ENCODE results near the gene PLEKHG5.
"Not testable (repeated sequence)": the region's sequence is repeated elsewhere in the genome, so short reads cannot be mapped to it uniquely, and the experiment has no call there.

The PLEKHG5 gene

DNA sequence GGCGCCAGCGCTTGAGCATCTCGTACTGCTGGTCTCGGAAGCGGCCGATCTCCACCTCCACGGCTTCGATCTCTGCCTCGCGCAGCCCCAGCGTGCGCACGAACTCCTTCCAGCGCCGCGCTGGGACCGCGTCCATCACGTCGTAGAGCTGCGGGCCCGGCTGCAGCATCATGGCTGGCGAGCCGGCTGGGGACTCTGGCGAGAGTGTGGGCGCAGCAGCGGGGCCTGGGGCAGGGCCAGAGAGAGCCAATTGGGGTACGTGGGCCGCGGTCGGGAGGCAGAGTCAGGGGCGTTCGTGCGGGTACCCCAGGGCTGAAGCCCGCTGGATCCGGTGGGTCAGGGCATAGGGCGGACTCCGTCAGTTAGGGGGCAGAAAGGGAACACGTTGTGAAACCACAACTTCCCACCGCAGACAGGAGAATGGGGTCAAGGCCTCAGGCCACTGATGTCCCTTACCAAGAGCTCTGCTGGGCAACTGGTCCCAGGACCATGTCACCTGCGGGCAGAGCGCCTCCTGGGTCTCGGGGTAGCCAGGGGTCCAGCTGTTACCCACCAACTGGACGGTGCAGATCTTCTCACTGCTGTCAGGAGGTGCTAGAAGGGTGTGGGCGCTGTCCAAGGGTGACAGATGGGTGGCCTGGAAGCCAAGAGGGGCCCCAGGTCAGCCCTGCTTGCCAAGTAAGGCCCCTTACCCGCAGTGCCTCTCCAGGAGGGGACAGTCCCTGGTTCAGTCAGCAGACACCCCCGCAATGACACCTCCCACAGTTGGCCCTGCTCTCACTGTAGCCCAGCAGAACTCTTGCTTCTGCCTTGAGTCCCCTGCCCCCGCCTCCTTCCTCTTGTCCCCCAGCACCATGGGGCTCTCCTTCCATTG is 29.7 kb downstream of the PLEKHG5 start:
- no peak for DNase-seq

DNA sequence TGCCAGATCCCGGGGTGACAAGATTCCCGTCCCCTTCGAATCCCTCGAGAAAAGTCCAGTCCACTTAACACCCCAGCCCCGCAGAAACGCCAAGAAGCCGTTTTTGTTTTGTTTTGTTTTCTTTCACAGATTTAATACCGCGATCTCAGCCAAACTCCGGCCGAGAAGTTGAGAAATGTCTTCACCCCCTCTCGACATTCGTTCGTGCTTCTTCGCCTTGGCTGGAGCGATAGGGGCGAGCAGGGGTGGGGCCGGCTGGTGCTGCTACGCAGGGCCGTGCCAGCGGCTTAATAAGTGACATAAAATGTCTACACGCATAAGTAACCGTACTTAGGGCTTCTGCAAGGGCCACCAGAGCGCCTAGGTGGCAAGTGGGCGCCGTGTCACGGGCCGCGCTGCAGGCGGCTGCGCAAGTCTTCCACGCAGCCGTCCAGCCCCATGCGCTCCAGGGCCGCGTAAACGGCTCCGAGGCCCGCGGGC is 30.4 kb downstream of the PLEKHG5 start:
- DNase-seq: no peak

DNA sequence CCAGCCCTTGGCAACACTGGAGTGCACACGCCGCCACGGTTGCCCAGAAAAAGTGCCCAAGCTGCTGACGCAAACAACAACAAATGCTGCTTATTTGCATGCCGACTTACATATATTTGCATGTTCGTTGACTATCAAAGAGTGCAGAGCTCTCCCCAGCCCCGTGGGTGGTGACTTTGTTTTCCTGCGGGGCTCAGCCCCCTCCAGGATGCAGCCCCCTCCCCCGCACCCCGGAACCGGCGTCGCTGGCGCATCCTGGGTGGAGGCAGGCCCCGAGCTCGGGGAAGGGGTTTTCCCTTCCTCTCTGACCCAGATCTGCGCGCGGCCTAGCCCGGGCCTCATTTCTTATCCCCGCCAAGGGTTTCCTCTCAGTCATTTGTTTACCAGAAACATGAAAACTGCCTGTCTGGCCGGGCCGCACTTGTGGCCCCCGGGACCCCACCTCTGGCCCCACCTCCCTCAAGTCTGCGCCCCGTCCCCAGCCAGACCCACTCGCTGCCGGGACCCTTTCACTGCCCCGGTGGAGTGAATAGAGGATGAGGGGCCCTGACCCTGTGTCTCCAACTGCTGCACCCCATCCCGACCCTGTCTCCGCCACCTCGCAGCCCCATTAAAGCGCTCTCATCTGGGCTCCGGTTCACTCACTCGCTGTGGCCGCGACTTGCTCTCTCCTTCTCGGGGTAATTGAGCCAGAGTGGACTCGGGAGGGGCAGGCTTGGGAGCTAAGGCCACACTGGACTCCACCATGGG is 31.0 kb downstream of the PLEKHG5 start:
- DNase-seq: peak; percentile 83

DNA sequence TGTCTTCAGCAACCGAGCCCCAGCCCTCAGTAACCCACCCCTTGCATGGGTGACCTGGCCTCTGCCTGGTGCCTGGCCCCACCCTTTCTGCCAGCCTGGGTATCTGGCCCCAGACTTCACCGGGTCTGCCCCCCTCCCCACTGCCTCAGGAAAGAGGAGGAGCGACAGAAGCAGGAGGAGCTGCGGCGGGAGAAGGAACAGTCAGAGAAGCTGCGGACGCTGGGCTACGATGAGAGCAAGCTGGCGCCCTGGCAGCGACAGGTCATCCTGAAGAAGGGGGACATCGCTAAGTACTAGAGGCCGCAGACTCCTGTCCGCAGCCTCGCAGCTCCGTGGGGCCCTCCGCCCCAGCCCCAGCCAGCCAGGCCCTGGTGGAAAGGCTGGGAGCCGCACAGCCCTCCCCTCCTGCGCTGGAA is 31.6 kb downstream of the PLEKHG5 start:
- peak; percentile 37 for DNase-seq

DNA sequence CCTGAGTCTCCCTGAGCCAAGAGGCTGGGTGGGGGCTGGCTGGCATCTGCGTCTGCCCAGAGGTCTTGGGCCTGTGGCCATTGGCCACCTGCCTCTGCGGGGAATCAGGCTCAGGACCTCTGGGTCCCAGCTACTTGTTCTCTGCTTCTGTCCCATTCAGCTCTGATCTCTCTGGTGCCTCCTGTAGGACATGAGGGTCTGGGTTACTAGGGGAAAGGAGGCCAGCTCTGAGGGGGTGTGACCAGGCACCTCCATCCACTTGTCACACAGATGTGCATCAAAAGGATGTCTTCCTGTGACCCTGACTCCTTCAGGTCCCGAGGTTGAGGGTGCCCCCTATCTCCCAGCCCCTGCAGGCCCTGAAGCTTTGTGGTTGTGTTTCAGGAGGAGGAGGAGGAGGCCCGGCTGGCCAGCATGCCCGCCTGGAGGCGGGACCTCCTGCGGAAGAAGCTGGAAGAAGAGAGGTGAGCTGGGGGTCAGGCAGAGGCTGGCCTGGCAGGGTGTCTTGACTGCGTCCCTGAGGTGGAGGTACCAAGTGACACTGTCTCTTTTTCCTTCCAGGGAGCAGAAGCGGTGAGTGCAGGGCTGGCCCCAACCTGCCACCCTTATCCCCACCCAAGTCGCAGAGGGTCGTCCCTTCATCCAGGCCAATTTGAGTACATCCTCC is 34.5 kb downstream of the PLEKHG5 start:
- DNase-seq: no peak

DNA sequence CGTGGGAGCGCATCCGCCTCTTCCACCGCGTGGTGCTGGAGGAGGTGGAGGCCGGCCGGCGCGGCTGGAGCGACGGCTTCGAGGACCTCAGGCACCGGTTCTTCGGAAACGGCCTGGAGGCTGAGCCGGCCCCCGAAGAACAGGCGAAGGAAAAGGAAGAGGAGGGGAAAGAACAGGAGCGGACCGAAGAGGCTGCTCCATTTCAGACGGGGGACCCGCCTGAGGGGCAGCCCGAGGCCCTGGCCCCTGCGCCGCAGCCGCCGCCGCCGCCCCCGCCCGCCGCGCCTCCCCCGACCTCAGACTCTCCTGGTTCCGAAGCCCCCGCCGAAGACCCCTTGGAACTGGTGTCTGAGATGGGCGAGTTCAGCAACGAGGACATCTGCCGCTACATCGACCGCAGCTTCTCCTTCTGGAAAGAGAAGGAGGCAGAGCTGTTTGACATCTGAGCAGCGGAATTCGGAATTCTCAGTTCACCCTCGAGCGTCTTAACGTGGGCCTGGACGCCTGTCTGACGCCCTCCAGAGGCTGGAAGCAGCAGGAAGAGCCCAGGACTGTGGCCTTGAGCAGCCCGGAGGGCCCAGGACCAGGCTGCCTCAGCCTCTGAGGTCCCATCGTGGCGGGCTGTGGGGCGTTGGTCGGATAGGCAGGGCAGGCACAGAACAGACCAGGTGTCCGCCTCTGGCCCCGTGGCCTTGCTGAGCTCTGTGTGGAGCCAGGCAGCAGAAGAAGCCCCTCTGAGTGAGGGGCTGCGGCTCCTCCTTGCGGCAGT is 35.5 kb downstream of the PLEKHG5 start:
- not testable (repeated sequence) for DNase-seq

DNA sequence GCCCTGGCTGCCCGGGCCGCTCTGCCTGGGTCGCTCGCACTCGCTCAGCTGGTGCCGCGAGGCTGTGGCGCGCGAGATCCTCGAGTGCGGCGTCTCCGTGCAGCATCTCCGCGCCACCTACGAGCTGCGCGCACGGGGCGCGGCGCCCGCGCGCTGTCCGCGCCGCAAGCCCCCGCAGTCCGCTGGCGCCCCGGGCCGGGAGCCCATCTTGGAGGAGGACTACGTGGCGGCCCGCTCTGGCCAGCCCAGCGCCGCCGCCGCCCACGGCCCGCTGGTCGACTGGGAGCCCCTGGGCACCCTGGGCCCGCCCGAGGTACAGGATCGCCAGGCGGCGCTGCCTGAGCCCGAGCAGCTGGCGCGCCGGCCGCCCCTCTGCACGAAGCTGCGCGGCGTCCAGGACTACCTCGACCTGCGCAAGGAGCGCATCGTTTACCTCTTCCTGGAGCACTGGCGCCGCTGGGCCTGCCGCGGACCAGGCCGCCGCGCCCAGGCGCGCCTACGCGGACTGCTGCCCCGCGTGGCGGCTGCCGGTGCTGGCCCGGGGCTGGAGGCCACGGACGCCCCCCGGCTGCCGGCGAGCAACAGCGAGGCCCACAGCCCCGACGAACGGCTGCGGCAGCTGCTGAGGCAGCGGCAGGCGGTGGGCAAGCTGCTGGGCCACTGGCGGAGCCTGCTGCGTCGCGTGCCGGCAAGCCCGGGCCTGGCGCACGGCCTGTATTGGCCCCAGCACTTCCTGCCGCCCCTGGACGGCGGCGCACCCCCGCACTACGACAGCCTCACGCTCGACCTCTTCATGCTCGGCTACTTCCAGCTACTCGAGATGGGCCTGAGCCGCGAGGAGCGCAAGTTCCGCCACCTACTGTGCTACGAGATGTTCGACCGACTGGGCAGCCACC is 36.4 kb downstream of the PLEKHG5 start:
- DNase-seq: no peak

DNA sequence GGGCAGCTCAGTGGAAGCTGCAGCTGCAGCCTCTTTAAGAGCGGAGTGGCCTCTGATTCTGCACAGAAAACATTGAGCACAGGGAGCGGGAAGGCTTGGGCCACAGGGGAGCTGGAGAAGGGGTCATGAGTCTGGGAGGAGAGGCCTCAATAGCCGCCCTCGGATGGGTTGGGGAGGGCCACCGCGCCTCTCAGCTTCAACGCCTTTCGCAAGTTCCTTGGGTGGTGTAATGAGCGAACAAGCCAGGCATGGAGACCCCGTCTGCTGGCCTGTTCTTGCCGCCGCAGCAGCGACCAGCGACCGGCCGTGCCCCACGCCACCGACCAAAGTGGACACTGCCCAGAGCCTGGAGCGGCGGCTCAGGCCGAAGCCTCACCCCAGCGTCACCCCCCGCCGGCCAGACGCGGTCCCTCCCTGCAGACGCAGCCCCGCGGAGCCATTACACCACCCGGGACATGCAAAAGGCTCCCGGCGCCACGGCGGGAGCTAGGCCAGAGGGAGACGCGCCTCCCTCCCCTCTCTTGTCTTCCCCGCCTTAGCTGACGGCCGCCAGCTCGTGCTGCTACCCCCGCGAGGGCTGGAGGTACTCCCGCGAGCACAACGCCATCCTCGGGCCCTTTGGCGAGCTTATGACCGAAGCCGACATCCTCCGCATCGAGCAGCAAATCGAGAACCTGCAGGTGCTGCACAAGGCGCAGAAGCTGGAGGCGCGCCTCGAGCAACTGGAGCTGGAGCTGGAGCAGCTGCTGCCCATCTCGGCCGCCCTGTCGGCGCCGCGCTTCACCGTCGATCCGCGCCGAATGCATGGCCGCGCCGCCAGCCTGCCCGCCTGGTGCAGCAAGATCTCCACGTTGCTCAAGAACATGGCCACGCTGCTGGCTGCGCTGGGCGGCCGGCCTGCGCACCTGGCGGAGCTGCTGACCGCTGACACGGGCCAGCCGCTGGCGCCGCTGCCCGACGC is 37.3 kb downstream of the PLEKHG5 start:
- DNase-seq: not testable (repeated sequence)

DNA sequence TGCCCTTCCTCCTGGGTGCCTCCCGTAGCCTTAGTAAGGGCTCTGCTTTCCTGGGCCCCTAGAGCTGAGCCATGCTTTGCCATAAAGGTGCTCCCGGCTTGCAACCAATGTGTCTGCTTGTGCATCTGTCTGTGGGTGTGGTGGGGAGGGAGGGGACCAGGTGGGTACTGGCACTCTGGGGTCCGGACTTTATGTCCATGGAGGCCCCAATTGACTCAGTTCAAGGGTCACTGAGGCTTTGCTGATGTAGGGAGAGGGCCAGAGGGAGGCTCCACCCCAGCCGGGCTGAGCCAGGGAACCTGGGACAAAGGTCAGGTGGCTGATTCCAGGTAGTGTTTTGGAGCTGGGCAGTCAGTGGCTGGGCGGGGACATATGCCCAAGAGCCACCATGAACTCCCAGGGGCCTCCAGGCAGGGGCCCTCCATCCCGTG is 40.5 kb downstream of the PLEKHG5 start:
- DNase-seq: no peak

DNA sequence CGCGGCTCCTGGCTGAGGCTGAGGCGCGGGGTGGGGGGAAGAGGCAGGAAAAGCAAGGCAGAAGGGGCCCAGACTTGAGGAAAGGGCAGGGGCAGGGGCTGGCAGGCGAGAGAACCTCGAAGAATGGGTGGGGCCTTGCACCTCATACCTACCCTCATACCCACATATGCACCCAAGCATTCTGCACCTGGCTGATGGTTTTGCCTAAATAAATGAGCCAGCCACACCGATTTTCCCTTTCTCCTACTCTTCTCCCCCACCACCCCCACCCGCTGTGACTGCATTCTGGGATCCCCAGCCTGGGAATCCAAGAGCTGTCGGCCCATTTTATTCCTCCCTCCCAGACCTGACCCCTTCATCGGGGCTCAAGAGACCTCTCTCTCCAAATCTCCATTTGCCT is 41.0 kb downstream of the PLEKHG5 start:
- DNase-seq: not testable (repeated sequence)

DNA sequence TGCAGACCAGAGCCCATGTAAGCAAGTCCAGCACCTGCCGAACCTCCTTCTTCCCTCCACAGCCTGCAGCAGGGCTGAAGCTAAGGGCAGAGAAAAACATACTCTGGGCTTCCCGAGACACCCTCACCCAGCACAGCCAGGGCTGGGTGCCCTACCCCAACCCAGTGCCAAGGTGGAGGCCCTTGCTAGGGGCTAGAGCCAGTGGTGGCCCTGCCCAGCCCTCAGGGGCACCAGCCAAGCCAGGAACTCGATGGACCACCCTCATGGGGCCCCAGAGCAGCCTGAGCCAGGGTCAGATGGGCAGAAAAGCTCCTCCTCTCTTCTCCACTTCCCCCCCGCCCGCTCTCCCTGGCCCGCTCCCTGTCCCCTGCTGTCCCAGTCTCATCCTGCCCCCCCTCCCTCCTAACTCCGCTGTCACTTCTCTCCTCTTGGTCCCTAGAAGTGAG is 41.4 kb downstream of the PLEKHG5 start:
- DNase-seq: no peak

DNA sequence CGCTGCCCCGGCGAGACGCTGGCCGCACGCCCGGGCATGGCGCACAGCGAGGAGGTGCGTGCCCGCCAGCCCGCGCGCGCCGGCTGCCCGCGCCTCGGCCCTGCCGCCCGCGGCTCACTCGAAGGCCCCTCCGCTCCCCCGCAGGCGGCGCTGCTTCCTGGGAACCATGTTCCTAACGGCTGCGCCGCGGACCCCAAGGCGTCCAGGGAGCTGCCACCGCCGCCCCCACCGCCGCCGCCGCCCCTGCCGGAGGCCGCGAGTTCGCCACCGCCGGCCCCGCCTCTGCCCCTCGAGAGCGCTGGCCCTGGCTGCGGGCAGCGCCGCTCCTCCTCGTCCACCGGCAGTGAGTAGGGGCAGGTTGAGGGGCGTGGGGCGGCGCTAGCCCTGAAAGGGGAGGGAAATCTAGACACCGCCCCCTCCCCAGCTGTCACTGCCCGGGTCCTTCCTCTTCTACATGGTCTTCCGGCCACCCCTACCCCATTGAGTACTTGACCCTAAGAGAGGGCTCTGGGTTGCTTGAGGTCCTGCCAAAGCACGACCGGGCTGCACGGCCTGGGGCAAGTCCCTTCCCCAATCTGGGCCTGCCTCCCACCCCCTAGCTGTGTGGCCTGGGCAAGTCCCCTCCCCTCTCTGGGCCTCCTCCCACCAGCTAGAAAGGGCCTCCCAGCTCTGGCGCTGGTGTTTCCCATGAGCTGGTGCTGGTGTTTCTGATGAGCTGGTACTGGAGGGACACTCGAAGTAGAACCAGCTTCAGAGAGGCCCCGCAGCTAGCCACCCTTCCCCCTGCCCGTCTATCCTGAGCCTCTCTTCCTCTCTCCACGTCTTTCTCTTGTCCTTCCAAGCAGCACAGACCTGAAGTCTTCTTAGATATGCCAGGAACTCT is 42.5 kb downstream of the PLEKHG5 start:
- DNase-seq: no peak

DNA sequence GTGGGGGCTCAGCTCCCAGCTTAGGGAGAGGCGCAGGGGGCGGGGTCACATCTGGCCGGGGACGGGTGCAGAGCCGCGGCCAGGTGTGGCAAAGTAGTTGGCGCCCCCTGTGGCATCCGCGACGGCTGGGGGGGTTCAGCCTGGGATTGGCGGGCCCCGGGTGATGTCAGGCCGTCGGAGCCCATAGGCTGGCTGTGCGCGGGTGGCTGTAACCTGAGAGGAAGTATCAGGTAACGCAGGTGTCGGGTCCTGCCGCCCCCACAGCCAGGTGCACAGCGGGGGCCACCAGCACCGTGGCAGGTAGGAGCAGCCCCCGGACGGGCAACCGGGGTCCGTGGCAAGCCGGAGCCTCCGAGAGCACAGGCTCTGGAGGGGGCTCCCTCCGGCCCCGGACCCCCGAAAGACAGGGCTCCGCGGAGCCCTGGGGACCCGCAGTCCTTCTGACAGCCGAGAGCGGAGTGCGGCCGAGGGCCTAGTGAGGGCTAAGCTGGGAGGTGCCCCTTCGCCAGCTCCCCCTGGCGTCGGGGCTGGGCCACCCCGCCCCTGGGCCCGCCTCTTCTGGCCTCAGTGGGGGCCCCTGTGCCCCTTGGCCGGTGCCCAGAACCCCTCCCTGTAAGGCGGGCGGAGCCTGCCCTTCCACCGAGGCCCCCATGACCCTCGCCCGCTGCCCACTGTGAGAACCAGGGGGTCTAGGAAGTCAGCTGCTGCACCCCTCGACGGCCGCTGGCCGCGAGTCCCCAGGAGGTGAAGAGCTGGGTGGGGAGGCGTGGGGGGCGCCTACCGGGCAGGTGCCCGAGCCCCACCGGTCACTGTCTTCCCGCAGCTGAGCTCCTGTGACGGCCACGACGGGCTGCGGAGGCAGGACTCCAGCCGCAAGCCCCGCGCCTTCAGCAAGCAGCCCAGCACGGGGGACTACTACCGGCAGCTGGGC is 43.4 kb downstream of the PLEKHG5 start:
- DNase-seq: no peak

DNA sequence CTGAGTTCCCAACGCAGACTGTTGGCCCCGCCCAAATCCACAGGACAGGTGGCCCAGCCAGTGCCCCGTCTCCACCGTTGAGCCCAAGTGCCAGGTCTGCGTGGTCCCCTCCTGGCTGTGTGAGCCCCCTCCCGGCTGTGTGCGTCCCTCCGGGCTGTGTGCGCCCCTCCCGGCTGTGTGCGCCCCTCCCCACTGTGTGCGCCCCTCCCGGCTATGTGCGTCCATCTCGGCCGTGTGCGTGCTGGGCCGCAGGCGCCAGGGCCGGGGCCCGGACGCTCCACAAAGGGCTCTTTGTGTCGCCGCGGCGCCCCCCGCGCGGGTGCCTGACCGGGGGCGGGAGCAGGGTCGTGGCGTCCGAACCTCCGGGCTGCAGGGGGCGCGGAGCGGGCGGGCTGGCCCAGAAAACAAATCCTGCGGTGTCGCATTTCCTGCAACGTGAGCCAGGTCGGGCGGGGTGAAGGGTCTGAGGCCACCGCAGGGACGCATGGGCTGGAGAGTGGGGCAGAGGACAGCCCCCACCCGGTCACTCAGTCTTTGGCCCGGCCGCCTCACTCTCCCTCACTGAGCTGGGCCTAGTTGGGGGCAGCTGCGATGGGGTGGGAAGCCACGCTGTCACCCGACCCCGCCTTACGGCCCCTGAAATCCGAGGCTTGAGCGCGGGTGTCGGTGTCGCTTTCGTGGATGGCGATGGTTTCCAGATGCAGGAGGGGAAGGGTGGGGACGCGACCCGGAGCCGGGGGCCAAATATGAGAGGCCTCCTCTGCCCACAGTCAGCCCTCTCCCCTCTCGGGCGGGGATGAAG is 44.2 kb downstream of the PLEKHG5 start:
- DNase-seq: no peak

DNA sequence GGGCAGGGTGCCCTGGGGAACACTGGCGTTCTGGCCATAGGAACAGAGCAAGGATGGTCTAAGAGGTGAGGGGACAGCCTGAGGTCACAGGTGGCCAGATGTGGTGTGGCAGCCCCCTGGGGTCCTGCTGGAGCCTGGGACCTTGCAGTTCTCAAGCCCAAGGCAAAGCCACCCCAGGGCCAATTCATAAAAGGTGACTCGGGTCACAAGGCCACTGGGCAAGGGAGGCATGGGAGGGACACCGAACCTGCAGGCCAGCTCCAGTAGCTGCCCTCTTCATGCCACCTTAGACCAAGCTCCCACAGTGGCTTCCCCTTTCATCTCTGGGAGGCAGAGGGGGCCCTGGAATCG is 44.8 kb downstream of the PLEKHG5 start:
- DNase-seq: no peak

DNA sequence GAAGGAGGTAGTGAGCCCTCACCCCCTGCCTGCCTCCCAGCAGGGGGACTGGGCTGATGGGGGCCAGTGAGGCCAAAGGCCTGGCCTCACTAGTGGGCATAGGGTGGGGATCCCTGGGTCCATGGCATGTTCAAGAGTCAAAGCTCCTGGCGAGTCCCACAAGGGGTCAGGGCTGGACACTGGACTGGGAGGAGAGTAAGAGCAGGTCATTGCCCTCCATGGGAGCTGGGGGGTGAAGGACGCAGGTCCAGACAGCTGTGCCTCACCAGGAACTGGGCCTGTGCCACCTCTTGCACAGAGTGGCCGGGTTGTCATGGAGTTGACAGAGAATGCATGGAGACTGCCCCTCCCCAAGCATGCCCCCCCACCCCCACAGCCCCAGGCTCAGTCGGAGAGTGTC is 45.5 kb downstream of the PLEKHG5 start:
- DNase-seq: not testable (repeated sequence)

All from stimulated activated CD4-positive, alpha-beta T cell treated with anti-CD3 and anti-CD28 coated beads, Interleukin-1b, Interleukin-23, amount 100 ng/mL, for 48 hours (primary cell).